ENCODE results near the gene MAX.
"Not testable (repeated sequence)": the region's sequence is repeated elsewhere in the genome, so short reads cannot be mapped to it uniquely, and the experiment has no call there.

The MAX gene

DNA sequence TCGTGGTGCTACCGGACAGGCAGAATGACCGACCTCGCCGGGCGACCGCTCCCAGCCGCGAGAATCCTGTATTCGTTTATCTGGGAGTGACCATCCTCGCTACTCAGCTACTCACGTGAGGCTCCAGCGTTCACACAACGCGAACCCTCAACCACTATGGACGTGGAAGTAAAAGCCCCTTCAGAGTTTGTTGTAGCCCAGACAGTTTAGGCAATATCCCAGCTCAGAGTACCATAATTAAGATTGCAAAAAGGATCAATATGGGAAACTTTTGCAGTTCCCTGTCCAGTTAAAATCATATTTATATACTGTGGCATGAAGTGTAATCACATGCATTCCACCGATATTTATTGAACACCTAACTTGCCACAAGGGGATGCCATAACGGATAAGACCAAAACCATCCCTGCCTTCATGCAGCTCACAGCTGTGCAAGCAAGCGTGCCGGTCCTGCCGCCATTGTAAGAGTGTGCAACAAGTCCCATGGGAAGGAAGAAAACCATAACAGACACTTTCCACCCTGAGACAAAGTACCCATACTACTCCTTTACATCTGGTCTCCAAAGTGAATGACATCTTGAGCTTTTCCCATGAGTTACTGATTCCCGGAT lies 938 bp upstream of the MAX start:
- no peak for DNase-seq

- peak; percentile 65 for DNase-seq
Measured at GRCh38 chr14:65101631-65102440, 481 bp downstream of the MAX start.

GRCh38 chr14:65100922-65101541 lies 1.3 kb downstream of the MAX start:
- no peak for DNase-seq

GRCh38 chr14:65098586-65098985 lies 3.7 kb downstream of the MAX start:
- DNase-seq, result no peak

- no peak for DNase-seq
Measured at GRCh38 chr14:65096323-65097089, 5.8 kb downstream of the MAX start.

- DNase-seq, result no peak
Measured at GRCh38 chr14:65095633-65096205, 6.6 kb downstream of the MAX start.

DNA sequence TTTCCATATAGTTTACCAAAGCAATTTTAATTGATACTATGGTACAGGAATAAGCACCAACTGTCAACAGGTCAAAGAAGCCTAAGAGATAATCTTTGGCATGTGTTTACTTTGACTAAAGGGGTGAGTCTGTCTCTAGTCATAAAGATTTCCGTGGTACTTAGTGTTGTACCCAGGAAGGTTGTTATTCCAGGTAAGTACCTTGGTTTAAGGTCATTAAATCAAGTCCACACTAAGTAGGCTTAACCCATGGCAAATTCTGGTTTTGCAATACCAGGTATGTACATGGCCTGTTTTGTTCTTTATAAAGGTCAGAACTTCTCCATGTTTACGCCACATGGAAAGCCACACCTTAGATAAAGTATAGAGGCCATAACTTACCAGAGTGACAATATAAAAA lies 10.0 kb downstream of the MAX start:
- no peak for DNase-seq

DNA sequence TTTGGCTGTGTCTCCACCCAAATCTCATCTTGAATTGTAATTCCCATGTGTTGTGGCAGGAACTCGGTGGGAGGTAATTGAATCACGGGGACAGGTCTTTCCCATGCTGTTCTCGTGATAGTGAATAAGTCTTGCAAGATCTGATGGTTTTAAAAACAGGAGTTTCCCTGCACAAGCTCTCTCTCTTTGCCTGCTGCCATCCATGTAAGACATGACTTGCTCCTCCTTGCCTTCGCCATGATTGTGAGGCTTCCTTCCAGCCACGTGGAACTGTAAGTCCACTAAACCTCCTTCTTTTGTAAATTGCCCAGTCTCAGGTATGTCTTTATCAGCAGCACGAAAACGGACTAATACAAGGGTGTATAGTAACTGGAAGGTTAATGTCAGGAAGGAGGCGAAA lies 14.5 kb downstream of the MAX start:
- DNase-seq, result not testable (repeated sequence)

GRCh38 chr14:65086686-65087085 lies 15.6 kb downstream of the MAX start:
- not testable (repeated sequence) for DNase-seq

- no peak for DNase-seq
Measured at GRCh38 chr14:65084554-65085505, 17.5 kb downstream of the MAX start.

- DNase-seq, result no peak
Measured at GRCh38 chr14:65082930-65083329, 19.4 kb downstream of the MAX start.

DNA sequence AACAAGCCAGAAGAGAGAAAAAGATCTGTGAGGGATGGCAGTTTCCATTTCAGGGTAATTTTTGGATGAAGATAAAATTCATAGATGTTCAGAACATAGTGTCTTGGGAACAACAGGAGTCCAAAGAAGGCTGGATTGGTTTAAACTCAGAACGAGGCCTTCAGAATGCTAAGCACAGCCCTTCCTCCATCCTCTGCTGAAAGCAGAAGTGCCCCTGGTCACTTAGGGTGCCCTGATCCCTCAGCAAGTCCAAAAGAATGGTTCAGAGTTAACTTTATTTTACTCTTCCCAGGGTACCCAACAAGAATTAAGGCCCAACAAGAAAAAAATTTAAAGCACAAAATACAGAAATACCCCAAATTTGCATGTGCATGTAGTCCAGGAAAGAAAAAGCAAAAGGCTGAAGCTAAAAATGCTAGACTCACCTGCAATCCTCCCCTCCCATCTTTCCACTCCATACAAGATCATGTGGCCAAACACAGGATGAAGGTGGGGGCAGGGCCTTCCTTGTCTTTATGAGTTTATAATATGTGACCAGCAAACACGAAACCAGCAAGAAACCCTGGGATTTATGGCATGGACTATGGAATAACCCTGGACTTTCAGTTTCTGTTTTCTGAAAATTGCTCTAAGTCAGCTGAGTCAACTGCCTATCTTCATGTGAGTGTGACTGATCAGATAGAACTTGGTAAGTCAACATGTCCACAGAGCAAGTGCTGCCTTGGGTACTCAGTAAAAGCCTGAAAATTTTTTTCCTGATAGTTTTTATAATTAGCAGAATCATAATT lies 21.2 kb downstream of the MAX start:
- DNase-seq, result no peak

DNA sequence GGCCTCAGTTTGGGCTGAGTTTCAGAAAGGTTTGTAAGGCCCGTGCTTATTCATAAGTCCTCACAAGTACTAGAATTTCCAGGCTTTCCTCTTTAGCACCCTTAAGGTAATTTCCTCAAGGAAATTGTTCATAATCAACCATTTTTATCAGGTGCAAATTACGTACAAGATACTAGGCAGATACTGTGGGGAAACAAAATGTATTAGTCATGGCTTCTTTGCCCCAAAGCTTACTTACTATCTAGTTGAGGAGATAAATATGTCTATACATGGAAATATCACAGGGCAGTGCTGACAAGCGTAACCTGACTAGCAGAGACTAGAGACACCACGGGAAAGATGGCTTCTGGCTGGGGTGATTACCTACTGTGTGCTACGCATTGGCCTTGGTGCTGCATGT lies 22.5 kb downstream of the MAX start:
- DNase-seq, result no peak

GRCh38 chr14:65079201-65079600 lies 23.1 kb downstream of the MAX start:
- DNase-seq, result no peak

DNA sequence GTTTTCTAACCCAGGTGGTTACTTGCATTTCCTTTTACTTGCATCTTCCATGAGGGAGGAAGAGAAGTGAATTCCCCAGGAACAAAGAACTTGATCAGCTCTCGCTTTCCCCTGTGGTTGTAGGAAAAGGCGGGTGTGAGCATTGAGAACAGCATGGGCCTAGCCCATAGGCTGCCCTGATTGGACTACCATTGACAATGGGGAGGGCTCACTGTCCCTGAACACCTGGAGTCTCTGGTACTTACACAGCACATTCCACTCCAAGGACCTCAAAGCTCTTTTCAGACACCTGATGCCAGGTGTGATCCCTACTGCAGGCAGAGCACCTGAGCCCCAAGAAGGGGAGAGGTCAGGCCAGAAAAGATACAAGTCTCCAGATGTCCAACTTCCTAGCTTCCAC lies 25.0 kb downstream of the MAX start:
- no peak for DNase-seq

GRCh38 chr14:65075628-65076325 lies 26.5 kb downstream of the MAX start:
- no peak for DNase-seq

DNA sequence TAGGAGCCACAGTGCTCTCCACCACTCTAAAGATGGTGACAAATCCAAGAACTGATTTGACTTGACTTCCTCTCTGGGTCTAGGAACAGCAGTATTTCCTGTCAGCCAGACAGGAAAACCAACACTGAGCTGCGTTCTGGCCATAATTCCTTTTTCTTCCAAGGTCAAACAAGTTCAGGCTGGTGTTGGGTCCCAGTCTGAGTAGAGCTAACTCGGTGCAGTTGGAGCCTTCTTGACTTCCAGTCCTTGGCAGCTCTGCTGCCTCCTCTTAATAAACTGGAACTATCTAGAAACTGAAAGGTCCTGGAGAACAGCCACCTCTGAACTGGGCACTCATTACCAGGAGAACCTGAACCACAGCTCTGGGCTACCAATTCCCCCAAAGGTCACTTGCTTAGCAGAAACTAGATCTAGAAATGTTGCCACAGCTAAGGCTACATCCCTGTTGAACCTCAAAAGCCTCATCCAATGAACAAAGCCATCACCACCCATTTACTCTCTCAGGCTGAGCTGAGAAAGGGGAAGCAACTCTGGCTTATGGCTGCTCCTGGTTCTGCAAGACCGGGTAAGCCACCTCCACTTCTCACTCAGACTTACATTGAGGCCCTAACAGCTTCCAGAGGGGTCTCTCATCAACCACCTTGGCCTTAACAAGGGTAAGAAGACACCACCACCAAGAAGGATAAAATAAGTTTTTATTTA lies 27.7 kb downstream of the MAX start:
- DNase-seq, result no peak

DNA sequence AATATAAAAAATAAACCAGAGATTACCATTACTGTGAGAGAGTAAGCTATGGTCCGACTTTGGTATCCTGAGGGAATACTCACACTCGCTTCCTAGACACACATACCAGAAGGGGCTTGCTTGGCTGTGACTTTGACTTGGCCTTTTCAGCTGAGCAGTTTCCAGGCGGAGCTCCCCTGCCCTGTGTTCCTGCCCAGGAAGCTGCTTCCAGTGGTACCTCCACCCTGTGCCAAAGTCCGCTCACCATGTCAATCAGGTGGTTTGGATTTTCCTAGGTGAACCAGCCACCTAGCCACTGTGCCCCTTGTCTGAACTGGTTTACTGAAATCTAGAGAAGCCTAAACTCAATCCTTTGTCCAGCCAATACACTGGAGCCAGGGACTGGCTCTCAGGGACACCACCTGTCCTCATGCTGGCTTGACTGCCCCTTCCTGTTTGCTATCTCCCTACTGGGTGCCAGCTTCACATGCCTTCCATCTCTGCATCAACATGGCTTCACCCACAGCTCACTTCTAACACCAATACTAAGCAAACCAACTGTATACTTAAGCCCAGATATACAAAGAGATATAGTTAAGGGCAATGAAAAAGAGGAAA lies 28.6 kb downstream of the MAX start:
- no peak for DNase-seq

DNA sequence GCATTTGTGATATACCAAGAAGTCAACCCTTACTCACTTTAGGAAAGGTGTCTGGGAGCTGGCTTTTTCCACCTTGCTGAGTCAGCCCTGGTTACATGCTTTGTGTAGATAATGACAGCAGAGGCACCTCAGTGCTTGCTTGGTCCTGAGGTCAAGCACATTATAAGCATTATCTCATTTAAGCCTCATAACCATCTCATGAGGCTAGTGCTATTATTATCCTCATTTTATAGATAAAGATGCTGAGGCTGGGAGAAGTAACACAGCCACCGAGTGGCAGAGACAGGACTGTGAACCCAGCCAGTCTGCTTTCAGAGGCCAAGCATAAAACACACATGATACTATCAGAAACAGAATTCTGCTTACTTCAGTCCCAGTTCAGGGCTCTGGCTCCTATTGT lies 29.4 kb downstream of the MAX start:
- no peak for DNase-seq
